Immature natural killer cell (primary cell): Measurements from ENCODE around the gene PARP1. TPM values are rescaled to one million over a fixed set of nuclear protein-coding genes. Genes with fewer than 3 reads are reported as not detected.
A peak's percentile ranks its signal among the peaks of the same experiment; 100 is the strongest.
"Not testable (repeated sequence)": the region's sequence is repeated elsewhere in the genome, so short reads cannot be mapped to it uniquely, and the experiment has no call there.

Experiments
- DNase-seq, 3 donors: peaks; one replicate each; pipeline ENCODE4 v3.0.0; 2022; ENCODE audit warnings: mixed read lengths in 1 of 3
- H3K27ac Mint-ChIP-seq, 6 donors: one replicate each; pipeline ENCODE4 v1.8.0; 2020; ENCODE audit warnings: mixed read lengths in 6 of 6, mild to moderate bottlenecking in 5 of 6, inconsistent platforms in 4 of 6, moderate library complexity in 3 of 6
- H3K27me3 Mint-ChIP-seq, 3 donors: one replicate each; pipeline ENCODE4 v1.8.0; 2020 to 2021; ENCODE audit warnings: low read depth in 3 of 3, mild to moderate bottlenecking in 3 of 3, mixed read lengths in 3 of 3, moderate library complexity in 3 of 3, inconsistent platforms in 1 of 3
- H3K36me3 Mint-ChIP-seq, 3 donors: one replicate each; pipeline ENCODE4 v1.8.0; 2020; ENCODE audit warnings: mixed read lengths in 3 of 3, inconsistent platforms in 2 of 3, mild to moderate bottlenecking in 2 of 3
- H3K4me1 Mint-ChIP-seq, 2 donors: one replicate each; pipeline ENCODE4 v1.8.0; 2020; ENCODE audit warnings: inconsistent platforms in 2 of 2, mild to moderate bottlenecking in 2 of 2, mixed read lengths in 2 of 2, moderate library complexity in 1 of 2
- H3K4me3 Mint-ChIP-seq, 5 donors: one replicate each; pipeline ENCODE4 v1.8.0; 2020; ENCODE audit warnings: mild to moderate bottlenecking in 5 of 5, mixed read lengths in 5 of 5, inconsistent platforms in 3 of 5, moderate library complexity in 3 of 5
- H3K9me3 Mint-ChIP-seq, 6 donors: one replicate each; pipeline ENCODE4 v1.8.0; 2020; ENCODE audit warnings: mild to moderate bottlenecking in 6 of 6, mixed read lengths in 6 of 6, inconsistent platforms in 4 of 6, moderate library complexity in 3 of 6
- polyA plus RNA-seq, 3 donors: library from polyadenylated mRNA; unstranded; fragments of 300-500 nt; fragmentation: Illumina TruSeq; gene quantifications; one replicate each; pipeline ENCODE4 v1.2.3, GENCODE V29; 2021

The PARP1 gene
- polyA plus RNA-seq, 3 donors from 2014 or later, result 36.7 to 130 (median 63.2) TPM

- Mint-ChIP-seq H3K4me3 (no peak overlapping the region), H3K27ac (no peak overlapping the region), H3K27me3 (peaks cover 2 to 11% (median 8%) of the 10 kb centered on the region in 3 donors), H3K4me1 (peaks cover 12 to 14% of the 10 kb centered on the region in 2 donors), H3K36me3 (no peaks in the 10 kb centered on the region), H3K9me3 (no peaks in the 10 kb centered on the region)
- no peak for DNase-seq
Measured at GRCh38 chr1:226440512-226440911, 32.6 kb upstream of the PARP1 start.

- Mint-ChIP-seq H3K27me3 (peaks cover 2 to 8% (median 8%) of the 10 kb centered on the region in 3 donors), H3K36me3 (no peaks in the 10 kb centered on the region), H3K27ac (no peak overlapping the region), H3K4me1 (no peaks in the 10 kb centered on the region), H3K4me3 (no peak overlapping the region), H3K9me3 (no peaks in the 10 kb centered on the region)
- no peak for DNase-seq
Measured at GRCh38 chr1:226438007-226438406, 30.1 kb upstream of the PARP1 start.

GRCh38 chr1:226436855-226437491 lies 29.1 kb upstream of the PARP1 start:
- Mint-ChIP-seq H3K4me3 (no peak overlapping the region), H3K4me1 (no peaks in the 10 kb centered on the region), H3K27me3 (peaks cover 2 to 8% (median 8%) of the 10 kb centered on the region in 3 donors), H3K27ac (no peak overlapping the region), H3K9me3 (no peaks in the 10 kb centered on the region), H3K36me3 (no peaks in the 10 kb centered on the region)
- DNase-seq, result no peak

- Mint-ChIP-seq H3K27me3 (peaks cover 2 to 8% (median 6%) of the 10 kb centered on the region in 3 donors), H3K4me3 (no peak overlapping the region), H3K27ac (no peak overlapping the region), H3K36me3 (no peaks in the 10 kb centered on the region), H3K9me3 (no peaks in the 10 kb centered on the region), H3K4me1 (no peaks in the 10 kb centered on the region)
- DNase-seq, result no peak
Measured at GRCh38 chr1:226436472-226436854, 28.6 kb upstream of the PARP1 start.

- Mint-ChIP-seq H3K27ac (no peak overlapping the region), H3K4me1 (no peaks in the 10 kb centered on the region), H3K36me3 (no peaks in the 10 kb centered on the region), H3K27me3 (peaks cover under 1 to 5% (median 2%) of the 10 kb centered on the region in 3 donors), H3K9me3 (no peaks in the 10 kb centered on the region), H3K4me3 (no peak overlapping the region)
- DNase-seq, result no peak
Measured at GRCh38 chr1:226433341-226433720, 25.4 kb upstream of the PARP1 start.

- H3K4me1 Mint-ChIP-seq, result no peaks in the 10 kb centered on the region
- no peak overlapping the region for H3K27ac Mint-ChIP-seq
- no peaks in the 10 kb centered on the region for H3K9me3 Mint-ChIP-seq
- H3K4me3 Mint-ChIP-seq, result no peak overlapping the region
- peaks cover 0 to 3% (median 2%) of the 10 kb centered on the region in 3 donors for H3K27me3 Mint-ChIP-seq
- H3K36me3 Mint-ChIP-seq, result no peaks in the 10 kb centered on the region
- DNase-seq, result no peak
Measured at GRCh38 chr1:226432586-226433340, 24.9 kb upstream of the PARP1 start.

- not testable (repeated sequence) for H3K27ac Mint-ChIP-seq, H3K9me3 Mint-ChIP-seq, H3K27me3 Mint-ChIP-seq, H3K4me1 Mint-ChIP-seq, H3K36me3 Mint-ChIP-seq, H3K4me3 Mint-ChIP-seq, DNase-seq
Measured at GRCh38 chr1:226431898-226432297, 24.0 kb upstream of the PARP1 start.

GRCh38 chr1:226429858-226430715 lies 22.2 kb upstream of the PARP1 start:
- DNase-seq, result no peak
- no peak overlapping the region for H3K4me3 Mint-ChIP-seq
- peaks cover 7 to 14% of the 10 kb centered on the region in 2 donors for H3K4me1 Mint-ChIP-seq
- no peak overlapping the region for H3K27ac Mint-ChIP-seq
- peaks cover 0 to 4% (median 0%) of the 10 kb centered on the region in 3 donors for H3K36me3 Mint-ChIP-seq
- H3K9me3 Mint-ChIP-seq, result no peaks in the 10 kb centered on the region
- H3K27me3 Mint-ChIP-seq, result peaks cover 0 to 6% (median 5%) of the 10 kb centered on the region in 3 donors

- Mint-ChIP-seq H3K27me3 (peaks cover 0 to 6% (median 6%) of the 10 kb centered on the region in 3 donors), H3K4me1 (peaks cover 7 to 16% of the 10 kb centered on the region in 2 donors), H3K36me3 (peaks cover 0 to 4% (median 0%) of the 10 kb centered on the region in 3 donors), H3K9me3 (no peaks in the 10 kb centered on the region), H3K27ac (no peak overlapping the region), H3K4me3 (no peak overlapping the region)
- DNase-seq, result no peak
Measured at GRCh38 chr1:226428791-226429461, 21.0 kb upstream of the PARP1 start.

- Mint-ChIP-seq H3K9me3 (no peaks in the 10 kb centered on the region), H3K27ac (no peak overlapping the region), H3K36me3 (peaks cover 0 to 4% (median 0%) of the 10 kb centered on the region in 3 donors), H3K4me3 (no peak overlapping the region), H3K27me3 (peaks cover 0 to 6% (median 6%) of the 10 kb centered on the region in 3 donors), H3K4me1 (peaks cover 7 to 16% of the 10 kb centered on the region in 2 donors)
- DNase-seq, result no peak
Measured at GRCh38 chr1:226428348-226428747, 20.5 kb upstream of the PARP1 start.

GRCh38 chr1:226427131-226427530 lies 19.2 kb upstream of the PARP1 start:
- peak overlapping the region; percentile 0 to 74 (median 49) for H3K4me3 Mint-ChIP-seq
- peaks cover 0 to 6% (median 6%) of the 10 kb centered on the region in 3 donors for H3K27me3 Mint-ChIP-seq
- peaks cover 0 to 4% (median 0%) of the 10 kb centered on the region in 3 donors for H3K36me3 Mint-ChIP-seq
- H3K4me1 Mint-ChIP-seq, result peaks cover 7 to 16% of the 10 kb centered on the region in 2 donors
- no peaks in the 10 kb centered on the region for H3K9me3 Mint-ChIP-seq
- H3K27ac Mint-ChIP-seq, result peak overlapping the region in 1 of 6 donors; percentile 11
- no peak for DNase-seq

GRCh38 chr1:226426395-226426794 lies 18.5 kb upstream of the PARP1 start:
- not testable (repeated sequence) for H3K36me3 Mint-ChIP-seq, DNase-seq, H3K27me3 Mint-ChIP-seq, H3K27ac Mint-ChIP-seq, H3K9me3 Mint-ChIP-seq, H3K4me3 Mint-ChIP-seq
- H3K4me1 Mint-ChIP-seq, result peaks cover 7 to 16% of the 10 kb centered on the region in 2 donors

GRCh38 chr1:226425431-226426031 lies 17.6 kb upstream of the PARP1 start:
- H3K27ac Mint-ChIP-seq, result peak overlapping the region in 5 of 6 donors; percentile 2 to 86 (median 51)
- H3K27me3 Mint-ChIP-seq, result peaks cover under 1 to 6% (median 6%) of the 10 kb centered on the region in 3 donors
- no peaks in the 10 kb centered on the region for H3K9me3 Mint-ChIP-seq
- peaks cover 0 to 4% (median 0%) of the 10 kb centered on the region in 3 donors for H3K36me3 Mint-ChIP-seq
- H3K4me1 Mint-ChIP-seq, result peaks cover 7 to 16% of the 10 kb centered on the region in 2 donors
- peak; percentile 18 to 27 (median 21) for DNase-seq
- peak overlapping the region; percentile 85 to 91 (median 86) for H3K4me3 Mint-ChIP-seq
